Measurements from ENCODE around the gene FNDC3B. TPM values are rescaled to one million over a fixed set of nuclear protein-coding genes. Genes with fewer than 3 reads are reported as not detected.
A peak's percentile ranks its signal among the peaks of the same experiment; 100 is the strongest.

The FNDC3B gene
- total RNA-seq, 2 donors from 2014 or later = 57.6 to 69.3 TPM

DNA sequence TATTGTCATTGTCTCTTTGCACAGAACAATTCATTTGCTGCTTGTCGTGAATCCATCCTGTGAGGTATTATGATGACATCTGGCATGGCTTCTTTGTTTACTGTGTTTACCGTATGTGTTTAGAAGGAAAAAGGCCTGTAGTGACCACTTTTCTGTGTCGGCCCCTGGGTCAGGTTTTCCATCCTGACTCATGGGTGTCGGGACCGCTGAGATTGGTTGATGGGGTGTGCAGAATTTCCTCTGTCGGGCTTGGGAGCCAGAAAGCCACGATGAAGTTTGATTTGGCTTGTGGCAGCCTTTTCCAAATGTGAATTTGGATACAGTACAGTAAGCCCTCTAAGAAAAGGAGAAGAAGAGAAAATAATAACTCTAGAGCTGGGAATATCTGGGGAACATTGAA lies 113.5 kb downstream of the FNDC3B start:
- DNase-seq (ENCODE audit: low spot score) = peak; percentile 78
- Histone ChIP-seq H3K27ac (peak overlapping the region; percentile 82 to 85), H3K4me1 (peaks cover 0 to 58% of the 10 kb centered on the region in 2 donors), H3K27me3 (no peaks in the 10 kb centered on the region), H3K4me3 (no peak overlapping the region), H3K9me3 (no peaks in the 10 kb centered on the region), H3K36me3 (no peaks in the 10 kb centered on the region)
- TF ChIP-seq, protein P1, sequence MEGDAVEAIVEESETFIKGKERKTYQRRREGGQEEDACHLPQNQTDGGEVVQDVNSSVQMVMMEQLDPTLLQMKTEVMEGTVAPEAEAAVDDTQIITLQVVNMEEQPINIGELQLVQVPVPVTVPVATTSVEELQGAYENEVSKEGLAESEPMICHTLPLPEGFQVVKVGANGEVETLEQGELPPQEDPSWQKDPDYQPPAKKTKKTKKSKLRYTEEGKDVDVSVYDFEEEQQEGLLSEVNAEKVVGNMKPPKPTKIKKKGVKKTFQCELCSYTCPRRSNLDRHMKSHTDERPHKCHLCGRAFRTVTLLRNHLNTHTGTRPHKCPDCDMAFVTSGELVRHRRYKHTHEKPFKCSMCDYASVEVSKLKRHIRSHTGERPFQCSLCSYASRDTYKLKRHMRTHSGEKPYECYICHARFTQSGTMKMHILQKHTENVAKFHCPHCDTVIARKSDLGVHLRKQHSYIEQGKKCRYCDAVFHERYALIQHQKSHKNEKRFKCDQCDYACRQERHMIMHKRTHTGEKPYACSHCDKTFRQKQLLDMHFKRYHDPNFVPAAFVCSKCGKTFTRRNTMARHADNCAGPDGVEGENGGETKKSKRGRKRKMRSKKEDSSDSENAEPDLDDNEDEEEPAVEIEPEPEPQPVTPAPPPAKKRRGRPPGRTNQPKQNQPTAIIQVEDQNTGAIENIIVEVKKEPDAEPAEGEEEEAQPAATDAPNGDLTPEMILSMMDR (IDR thresholded peaks at IDR 0.05) = no peak

- no peaks in the 10 kb centered on the region for H3K36me3 ChIP-seq
- no peaks in the 10 kb centered on the region for H3K9me3 ChIP-seq
- peak overlapping the region; percentile 82 to 85 for H3K27ac ChIP-seq
- peak; percentile 96 for DNase-seq (ENCODE audit: low spot score)
- H3K27me3 ChIP-seq = no peaks in the 10 kb centered on the region
- H3K4me1 ChIP-seq = peaks cover 0 to 56% of the 10 kb centered on the region in 2 donors
- H3K4me3 ChIP-seq = no peak overlapping the region
- TF ChIP-seq, protein P1 (IDR thresholded peaks at IDR 0.05) = no peak
Observed at GRCh38 chr3:172153335-172153861, 114.0 kb downstream of the FNDC3B start.

DNA sequence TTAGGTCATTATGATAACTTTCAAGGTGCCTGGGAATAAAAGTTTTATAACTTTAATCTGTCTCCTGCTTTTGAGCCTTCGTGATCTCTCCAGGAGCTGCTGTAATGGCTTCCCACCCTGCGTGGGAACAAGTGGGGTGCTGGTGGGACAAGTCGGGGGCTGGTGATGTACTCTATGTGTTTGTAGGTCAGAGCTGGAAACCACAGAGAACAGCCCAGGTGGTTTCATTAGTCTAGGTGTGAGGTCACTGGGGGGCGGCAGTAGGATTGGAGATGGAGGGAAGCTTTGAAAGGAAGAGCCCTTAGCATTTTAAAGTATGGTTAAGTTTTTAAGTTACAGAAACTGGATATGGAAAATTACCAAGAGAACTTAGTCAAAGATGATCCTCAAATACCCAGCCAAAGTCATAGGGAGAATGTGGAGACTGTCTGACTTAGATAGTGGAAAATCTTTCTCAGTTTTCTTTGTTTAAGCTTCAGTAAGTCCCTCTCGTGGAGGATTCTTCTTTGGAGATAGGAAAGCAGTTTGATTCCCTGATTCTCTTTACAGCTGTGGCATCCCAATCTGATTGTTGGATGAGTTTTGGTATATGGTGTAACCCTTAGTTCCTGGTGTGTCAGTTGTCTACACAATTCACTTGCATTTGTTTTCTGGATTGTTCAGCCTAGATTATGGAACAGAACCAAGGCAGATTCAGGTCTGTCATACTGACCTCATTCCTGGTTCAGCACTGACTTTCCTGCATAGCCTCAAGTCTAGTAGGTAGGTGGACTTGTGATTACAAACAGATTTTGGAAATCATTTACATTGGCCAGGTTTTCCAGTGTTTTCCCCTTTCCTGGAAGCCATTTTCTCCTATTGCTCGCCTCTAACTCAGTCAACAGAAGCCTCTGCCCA lies 115.6 kb downstream of the FNDC3B start:
- H3K27ac ChIP-seq = peak overlapping the region; percentile 82 to 85
- TF ChIP-seq, protein P1 (IDR thresholded peaks at IDR 0.05) = no peak
- H3K4me1 ChIP-seq = peaks cover 0 to 56% of the 10 kb centered on the region in 2 donors
- H3K36me3 ChIP-seq = no peaks in the 10 kb centered on the region
- no peaks in the 10 kb centered on the region for H3K27me3 ChIP-seq
- no peaks in the 10 kb centered on the region for H3K9me3 ChIP-seq
- H3K4me3 ChIP-seq = no peak overlapping the region
- no peak for DNase-seq (ENCODE audit: low spot score)

DNA sequence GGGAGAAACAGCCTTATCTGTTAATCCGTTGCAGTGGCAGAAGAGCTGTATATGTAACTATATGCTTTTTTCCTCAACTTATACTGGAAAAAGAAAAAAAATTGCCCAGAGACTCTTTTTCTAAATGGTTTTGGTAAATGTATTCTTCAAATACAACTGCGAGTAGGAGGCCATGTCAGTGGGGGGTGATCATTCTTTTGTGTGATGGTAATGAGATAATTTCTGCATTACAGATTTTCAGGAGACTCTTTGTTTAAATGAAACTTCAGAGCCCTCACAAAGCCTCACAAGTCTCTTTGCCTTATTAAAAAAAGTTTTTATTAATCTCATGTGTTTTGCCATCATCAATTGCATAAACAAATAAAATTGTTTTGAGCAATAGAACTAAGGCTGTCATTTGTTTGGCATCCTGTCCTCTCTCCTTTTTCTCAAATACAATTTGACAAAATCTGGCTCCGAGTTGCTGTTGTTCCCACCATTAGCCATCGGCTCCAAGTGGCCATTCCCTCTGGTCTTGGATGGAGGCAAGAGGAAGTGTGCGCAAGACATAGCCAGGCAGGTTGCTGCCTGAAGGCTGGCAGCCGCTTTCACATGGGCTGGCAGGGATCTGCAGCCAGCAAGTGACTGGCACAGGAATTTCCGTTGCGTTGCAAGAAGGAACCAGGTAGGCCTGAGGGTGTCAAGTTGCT lies 116.7 kb downstream of the FNDC3B start:
- H3K27ac ChIP-seq = peak overlapping the region in 1 of 2 donors; percentile 82
- no peaks in the 10 kb centered on the region for H3K36me3 ChIP-seq
- no peak for DNase-seq (ENCODE audit: low spot score)
- H3K27me3 ChIP-seq = no peaks in the 10 kb centered on the region
- peaks cover 0 to 65% of the 10 kb centered on the region in 2 donors for H3K4me1 ChIP-seq
- H3K4me3 ChIP-seq = no peak overlapping the region
- TF ChIP-seq, protein P1 (IDR thresholded peaks at IDR 0.05) = no peak
- H3K9me3 ChIP-seq = no peaks in the 10 kb centered on the region

- H3K9me3 ChIP-seq = no peaks in the 10 kb centered on the region
- DNase-seq (ENCODE audit: low spot score) = no peak
- no peaks in the 10 kb centered on the region for H3K27me3 ChIP-seq
- TF ChIP-seq, protein P1 (IDR thresholded peaks at IDR 0.05) = no peak
- no peak overlapping the region for H3K4me3 ChIP-seq
- peaks cover 0 to 65% of the 10 kb centered on the region in 2 donors for H3K4me1 ChIP-seq
- H3K36me3 ChIP-seq = no peaks in the 10 kb centered on the region
- no peak overlapping the region for H3K27ac ChIP-seq
Observed at GRCh38 chr3:172156586-172156955, 117.2 kb downstream of the FNDC3B start.

All from right atrium auricular region (tissue), 2 donors.